Measurements from ENCODE around the gene SSBP2.

SSBP2 gene

DNA sequence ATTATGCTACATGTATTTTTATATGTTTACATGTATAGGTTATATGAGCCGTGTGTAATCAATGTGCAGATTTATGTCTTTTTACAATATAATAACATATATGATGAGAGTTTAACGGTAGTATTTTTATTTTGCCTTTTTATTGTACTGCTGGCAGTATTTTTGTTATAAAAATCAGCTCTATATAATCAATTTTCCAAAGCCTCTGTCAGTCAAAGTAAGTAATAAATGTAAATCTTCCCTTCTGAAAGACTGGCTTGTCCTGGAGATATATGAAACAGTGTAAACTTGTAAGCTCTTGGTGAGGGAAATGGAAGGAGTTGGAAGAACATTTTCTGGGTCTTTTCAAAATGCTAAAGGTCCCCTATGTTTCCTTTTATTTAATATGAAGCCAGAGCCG, 173.8 kb downstream of the SSBP2 start:
- DNase-seq, result no peak

DNA sequence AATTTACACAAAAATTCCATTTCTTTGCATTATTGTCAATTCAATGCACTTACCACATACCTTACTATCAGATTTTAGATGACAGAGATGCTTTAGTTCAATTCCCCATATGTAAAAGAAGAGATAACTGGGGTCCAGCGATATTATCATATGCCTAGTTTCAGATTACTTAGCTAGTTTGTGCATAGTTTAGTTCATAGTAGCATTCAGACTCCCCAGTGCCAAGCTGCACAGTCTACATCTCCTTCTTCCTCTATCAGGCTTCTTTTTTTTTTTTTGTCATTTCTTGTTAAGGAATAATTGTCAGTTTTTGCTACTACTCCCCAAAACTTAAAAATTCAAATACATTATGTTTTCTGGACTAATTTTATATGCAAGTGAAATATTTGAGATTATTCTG, 175.0 kb downstream of the SSBP2 start:
- no peak for DNase-seq

DNA sequence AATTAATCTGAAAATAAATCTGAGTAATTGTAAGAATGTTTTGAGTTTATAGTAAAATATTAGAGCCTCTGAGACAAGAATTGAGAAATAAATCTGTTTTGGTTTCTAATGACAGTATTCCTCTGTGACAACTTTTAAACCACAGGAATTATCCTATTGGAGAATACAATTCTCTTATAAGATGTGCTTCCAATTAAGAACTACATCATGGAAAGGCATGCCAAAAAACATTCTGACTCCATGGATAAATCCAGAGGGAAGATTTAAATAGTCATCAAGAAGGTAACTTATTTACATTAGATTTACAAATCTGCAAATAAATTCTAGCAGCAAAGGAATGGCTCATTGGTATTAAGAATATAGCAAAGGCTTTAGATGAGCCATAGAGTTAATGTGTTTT, 178.7 kb downstream of the SSBP2 start:
- DNase-seq, result no peak

DNA sequence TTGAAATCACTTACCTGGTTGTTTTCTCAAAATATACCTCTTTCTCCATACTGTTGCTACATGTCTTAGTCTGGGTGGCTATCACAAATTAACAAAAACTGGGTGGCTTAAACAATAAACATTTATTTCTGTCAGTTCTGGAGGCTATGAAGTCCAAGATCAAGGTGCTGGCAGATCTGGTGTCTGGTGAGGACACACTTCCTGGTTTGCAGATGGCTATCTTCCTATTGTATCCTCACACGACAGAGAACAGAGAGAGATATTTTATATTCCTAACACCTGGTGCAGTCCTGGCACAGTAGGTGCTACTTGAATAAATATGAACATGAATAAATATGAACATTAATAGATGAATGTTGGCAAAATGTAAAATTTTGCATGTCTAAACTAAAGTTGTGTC, 192.7 kb downstream of the SSBP2 start:
- DNase-seq, result no peak

DNA sequence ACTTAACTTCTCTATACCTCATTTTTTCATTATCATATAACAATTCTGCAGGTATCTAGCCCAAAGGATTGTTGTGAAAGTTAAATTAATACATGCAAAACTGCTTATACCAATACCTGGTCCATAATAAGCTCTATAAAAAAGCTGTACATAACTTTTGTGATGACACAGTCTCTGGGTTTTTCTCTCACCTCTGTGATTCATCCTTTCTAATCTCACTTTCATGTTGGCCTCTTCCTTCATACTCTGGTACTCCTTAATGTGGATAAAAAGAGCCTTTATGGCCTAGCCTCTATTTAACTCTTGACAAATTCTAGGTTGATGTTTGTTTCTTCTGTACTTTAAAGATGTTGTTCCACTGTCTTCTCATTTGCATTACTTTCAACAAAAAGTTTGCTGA, 194.1 kb downstream of the SSBP2 start:
- no peak for DNase-seq

DNA sequence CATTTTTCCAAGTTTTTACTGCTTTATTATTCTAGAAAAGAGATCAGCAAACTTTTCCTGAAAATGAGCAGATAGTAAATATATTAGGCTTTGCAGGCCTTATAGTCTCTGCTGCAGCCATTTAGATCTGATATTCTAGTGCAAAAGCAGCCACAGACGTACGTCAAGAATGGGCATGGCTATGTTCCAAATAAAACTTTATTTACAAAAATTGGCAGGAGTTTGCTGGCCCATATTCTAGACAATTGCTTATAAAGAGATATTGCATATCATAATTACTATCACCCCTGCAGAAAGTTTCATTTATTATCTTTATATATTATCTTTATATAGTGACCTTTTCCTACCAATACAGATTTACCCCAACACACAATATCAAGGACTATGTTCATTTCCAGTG, 195.0 kb downstream of the SSBP2 start:
- DNase-seq, result no peak

DNA sequence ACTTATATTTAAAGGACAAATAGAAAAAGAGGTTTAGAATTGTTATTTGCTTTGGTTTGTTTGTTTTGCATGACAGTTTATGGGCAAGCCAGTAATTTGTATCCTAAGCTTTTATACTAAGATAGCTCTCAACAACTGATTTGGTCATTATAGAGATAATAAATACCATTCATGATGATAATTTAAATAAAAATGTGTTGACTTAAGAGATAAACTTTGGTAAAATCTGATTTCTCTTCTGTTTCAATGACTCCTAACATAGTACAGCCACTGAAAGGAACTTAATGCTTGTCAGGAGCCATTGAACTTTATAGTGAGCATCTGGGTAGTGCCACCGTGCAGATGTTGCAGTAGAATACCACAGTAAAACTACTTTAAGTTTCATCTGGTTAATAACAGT, 196.2 kb downstream of the SSBP2 start:
- DNase-seq, result no peak

DNA sequence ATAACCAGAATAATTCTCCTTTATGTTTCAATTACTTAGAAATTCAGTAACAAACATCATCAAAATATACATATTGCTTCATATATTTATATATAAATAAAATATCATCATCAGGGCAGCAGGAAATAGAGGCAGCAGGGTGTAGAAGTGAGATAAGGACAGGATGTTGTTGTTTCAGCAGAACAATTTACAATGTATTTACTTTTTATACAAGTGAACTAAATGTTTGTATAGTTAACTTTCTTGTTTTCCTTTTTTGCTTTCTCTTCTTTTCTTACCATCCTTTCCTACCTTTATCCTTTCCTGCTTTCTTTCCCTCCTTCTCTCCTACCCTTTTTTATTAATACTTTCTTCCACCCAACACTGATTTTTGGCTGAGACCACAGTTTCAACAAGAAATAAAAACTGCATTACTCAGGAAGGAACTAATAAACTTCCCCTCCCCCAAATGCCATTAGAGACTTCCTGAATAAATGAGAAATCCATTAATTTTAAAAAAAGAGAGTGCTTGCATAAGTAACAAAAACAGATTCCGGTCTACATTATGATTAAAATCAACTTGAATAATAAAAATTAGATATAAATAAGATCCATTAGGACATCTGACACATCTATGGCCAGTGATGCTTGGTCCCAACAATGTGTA, 197.2 kb downstream of the SSBP2 start:
- no peak for DNase-seq

DNA sequence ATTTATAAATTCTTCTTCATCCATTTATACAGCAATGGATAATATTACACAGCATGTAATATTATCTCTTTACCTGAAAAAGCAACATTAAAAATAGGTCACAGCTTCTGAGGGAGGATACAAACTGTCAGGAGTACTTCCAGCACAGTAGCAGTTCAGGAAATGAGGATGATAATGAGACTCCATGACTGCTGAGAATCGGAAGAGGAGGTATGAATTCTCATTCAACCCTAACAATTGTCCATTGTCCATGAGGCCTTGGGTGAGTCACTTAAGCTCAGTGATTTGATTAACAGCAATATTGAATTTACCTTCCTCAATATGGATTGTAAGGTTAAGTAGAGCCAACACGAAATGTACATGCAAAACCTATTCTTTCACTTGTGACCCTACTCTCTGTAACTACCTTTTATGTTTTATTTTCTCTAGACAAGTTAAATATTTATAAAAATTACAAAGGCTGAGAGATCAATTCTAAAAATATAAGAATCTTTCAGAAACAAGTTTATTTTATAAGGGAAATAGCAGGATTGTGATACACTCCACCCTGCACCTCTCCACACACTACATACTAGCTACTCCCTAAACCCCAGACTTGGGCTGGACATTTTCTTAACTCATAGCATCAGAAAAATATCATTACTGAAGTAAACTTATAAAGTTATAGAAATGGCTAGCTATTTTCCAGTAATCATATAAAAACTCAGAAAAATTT, 197.9 kb downstream of the SSBP2 start:
- no peak for DNase-seq

DNA sequence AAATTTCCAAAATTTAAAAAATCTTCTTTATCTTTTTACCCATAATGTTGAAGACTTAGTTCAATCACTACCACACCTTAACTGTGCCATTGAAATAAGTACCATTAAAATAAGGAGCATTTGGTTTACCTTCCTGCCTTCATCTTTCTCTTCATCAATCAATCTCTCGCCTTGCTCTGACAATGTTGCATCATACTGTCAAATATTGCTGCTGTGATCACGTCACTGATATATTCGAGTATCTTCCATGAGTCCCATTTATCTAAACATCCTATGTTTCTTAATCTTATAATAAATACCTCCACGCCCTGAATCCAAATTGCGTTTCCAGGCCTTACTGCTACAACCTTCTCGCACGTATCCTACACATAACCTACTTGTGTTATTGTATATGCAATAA, 201.8 kb downstream of the SSBP2 start:
- DNase-seq, result no peak

DNA sequence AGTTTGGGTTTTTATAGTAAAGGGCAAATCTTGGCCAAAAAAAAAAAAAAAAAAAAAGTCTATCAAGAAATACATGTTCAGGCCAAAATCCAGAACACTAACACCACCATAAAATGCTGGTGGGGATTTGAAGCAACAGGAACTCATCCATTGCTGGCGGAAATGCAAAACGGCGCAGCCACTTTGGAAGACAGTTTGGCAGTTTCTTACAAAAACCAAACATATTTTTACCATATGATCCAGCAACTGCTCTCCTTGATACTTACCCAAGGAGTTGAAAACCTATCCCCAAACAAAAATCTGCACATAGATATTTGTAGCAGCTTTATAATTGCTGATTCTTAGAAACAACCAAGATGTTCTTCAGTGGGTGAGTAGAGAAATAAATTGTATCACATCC, 203.9 kb downstream of the SSBP2 start:
- DNase-seq, result no peak

DNA sequence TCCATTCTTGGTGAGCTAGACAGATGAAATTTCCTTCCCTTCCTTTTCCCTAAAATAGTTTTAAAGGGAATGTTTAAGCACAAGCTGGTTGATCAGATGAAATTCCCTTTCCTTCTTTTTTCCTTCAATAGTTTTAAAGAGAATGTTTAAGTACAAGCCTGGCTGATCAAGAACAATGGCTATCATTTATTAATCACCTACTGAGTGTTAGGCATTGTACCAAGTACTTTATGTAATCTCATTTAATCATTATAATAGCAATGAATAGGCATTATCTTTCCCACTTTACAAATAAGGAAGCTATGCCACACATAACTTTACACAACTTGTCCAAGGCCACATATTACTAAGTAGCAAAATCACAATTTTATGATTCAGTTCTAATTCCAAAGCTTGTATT, 205.0 kb downstream of the SSBP2 start:
- no peak for DNase-seq

DNA sequence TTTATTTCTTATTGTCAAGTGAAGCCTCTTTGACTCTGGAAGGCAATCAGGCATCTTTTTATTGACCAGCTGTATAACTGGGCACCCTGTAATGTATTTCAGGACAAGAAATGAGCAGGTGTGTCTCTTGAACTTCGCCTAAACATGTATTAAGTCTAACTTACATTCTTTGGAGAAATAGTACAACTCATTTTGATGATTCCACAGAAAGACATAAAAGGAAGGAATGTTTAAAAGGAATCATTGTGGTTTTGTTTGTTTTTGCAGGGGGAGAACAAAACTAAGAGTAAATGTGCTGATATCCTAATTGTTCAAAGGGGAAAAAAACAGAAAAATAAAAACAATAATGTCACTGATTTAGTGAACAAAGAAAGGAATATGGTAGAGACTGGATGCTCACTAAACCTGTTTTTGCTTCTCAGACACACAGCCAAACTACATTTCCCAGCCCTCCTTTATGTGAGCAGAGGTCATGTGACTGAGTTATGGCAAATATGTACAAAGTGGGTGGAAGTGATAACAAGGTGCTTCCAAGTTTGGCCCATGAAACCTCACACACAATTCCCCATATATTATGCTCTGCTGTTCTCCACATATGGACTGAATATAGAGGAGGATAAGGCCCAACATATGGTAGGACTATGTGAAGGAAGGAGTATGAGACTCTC, 206.4 kb downstream of the SSBP2 start:
- DNase-seq, result no peak

DNA sequence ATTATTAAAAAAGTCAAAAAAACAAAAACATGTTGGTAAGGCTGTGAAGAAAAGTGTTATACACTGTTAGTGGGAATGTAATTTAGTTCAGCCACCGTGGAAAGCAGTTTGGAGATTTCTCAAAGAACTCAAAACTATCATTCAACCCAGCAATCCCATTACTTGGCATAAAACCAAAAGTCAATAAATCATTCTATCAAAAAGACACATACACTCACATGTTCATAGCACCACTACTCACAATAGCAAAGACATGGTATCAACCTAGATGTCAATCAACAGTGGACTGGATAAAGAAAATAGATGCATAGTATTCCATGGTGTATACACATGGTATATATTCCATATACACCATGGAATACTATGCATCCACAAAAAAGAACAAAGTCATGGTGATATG, 208.7 kb downstream of the SSBP2 start:
- no peak for DNase-seq

DNA sequence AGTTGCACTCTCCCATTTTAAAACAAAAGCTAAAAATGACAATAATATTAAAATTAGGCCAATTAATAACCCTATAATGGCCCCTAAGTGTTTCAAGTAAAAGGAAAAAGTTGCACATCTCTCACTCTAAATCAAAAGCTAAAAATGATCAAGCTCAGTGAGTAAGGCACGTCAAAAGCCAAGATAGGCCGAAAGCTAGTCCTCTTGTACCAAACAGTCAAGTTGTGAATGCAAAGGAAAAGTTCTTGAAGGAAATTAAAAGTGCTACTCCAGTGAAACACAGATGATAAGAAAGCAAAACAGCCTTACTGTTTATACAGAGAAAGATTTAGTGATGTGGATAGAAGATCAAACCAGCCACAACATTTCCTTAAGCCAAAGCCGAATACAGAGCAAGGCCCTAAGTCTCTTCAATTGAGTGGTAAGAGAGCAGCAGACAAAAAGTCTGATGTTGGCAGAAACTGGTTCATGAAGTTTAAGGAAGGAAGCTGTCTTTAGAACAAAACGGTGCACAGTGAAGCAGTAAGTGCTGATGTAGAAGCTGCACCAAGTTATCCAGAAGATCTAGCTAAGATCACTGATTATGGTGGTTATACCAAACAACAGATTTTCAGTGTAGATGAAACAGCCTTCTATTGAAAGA, 212.9 kb downstream of the SSBP2 start:
- no peak for DNase-seq

DNA sequence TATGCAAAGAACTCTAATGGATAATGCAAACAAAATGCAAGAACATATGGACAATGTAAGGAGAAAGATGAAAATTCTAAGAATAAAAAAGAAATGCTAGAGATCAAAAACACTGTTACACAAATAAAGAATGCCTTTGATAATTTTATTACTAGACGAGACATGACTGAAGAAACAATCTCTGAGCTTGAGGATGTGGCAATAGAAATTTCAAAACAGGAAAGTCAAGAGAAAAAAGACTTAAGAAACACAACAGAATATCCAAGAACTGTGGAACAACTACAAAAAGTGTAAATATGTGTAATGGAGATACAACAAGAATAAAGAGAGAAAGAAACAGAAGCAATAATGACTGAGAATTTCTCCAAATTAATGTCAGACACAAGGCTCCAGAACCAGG, 216.5 kb downstream of the SSBP2 start:
- no peak for DNase-seq

DNA sequence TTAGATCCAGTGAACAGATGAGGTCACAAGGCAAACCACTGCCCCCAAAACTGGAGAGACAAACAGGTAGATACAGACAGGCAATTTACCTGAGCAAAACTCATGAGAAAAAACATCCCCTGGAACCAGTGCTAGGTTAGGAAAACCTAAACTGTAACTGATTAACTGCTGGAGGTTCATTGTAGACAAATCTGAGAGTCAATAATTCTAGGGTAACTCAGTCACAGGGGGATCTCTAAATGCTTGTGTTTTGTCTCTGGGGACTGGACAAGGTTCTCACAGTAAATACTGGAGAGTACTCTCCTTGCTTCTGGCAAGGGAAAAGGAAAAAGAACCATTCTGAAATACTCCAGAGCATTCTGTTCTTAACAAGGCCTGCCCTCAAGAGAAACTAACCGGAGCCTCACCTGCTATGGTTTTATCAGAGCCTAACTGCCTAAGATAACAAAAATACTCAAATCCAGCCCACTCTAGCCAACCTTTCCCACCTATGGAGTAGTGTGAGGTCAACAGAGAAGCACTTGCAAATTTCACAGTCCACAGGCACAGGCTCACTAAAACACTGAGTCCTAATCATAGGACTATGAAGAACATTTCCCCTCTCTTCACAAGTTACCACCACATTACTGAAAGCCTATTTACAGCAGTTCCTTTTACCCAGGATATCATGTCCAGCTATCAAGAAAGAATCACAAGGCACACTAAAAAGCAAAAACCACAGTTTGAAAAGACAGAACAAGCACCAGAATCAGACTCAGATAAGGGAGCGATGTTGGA, 217.1 kb downstream of the SSBP2 start:
- DNase-seq, result no peak

DNA sequence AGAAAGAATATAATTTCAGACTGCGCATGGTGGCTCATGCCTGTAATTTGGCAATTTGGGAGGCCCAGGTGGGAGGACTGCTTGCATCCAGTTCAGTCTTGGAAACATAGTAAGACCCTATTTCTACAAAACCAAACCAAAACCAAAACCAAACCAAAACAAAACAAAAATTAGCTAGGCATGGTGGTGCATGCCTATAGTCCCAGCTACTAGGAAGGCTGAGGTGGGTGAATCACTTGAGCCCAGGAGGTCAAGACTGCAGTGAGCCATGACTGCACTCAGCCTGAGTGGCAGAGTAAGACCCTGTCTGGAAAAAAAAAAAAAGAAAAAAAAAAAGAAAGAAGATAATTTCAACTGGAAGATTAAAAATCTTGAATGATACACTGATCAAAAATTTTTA, 220.0 kb downstream of the SSBP2 start:
- no peak for DNase-seq

DNA sequence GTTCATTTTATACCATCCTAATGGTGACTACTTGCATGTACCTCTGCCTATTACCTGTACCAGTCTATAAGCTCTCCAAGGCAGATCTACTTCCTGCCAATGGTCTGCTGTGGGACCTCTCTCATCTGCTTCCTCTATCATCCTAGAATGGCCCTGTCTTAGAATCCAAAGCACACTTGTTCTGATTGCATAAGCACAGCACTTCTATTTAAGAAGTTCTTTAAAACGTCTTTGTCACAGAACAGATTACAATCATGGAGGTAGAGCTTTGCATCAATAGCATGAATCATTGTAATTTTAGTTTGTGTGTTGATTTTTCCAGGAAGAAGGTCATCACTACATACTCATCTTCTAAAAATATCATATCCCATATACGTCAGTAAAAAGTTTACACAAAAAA, 225.2 kb downstream of the SSBP2 start:
- no peak for DNase-seq

DNA sequence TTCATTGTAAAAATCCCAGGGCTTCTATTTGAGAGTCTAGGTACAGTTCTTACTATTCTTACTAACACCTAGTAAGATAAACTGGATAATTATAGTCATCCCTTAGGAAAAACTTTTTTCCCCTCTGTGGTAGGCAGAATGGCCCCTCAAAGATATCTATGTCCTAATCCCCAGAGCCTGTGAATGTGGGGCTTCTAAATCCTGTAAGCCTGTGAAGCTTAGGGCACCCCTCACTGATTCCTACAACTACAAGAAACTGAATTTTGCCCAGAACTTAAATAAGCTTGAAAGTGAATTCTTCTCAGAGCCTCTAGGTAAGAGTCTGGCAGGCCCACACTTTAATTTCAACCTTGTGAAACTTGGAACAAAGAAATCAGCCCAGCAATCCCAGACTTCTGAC, 226.9 kb downstream of the SSBP2 start:
- DNase-seq, result no peak

DNA sequence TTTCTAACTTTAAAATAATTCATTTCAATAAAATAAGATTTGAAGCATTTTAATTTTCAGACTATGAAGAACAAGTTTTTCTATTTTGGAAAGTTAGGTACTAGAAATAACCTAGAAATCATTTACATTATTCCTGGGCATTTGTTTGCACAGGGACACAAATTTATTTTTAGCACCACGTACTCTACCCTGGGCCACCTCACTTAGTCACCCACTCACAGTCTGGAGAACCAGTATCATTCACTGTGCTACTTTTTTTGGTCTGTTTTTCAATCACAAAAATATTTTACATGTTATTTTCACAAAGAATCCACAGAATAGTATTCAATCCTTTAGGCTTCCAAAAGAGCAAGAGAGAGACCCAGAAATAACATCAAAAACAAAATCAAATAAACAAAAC, 228.3 kb downstream of the SSBP2 start:
- DNase-seq, result no peak

DNA sequence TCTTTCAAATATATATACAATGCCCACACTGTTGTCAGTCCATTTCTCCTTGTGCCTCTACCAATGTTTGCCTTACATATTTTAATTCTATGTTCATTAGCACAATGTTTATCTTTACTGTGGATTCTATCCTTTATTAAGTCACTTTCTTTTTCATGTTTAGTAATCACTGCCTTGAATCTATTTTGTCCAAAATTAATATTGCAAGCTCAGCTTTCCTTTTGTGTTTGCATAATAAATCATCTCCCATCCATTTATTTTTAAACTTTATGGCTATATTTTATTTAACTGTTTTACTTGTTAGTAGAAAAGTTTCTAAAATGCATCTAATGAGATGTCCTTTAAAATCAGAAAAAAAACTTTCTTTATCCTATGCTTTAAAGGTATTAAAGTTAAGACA, 230.1 kb downstream of the SSBP2 start:
- DNase-seq, result no peak

DNA sequence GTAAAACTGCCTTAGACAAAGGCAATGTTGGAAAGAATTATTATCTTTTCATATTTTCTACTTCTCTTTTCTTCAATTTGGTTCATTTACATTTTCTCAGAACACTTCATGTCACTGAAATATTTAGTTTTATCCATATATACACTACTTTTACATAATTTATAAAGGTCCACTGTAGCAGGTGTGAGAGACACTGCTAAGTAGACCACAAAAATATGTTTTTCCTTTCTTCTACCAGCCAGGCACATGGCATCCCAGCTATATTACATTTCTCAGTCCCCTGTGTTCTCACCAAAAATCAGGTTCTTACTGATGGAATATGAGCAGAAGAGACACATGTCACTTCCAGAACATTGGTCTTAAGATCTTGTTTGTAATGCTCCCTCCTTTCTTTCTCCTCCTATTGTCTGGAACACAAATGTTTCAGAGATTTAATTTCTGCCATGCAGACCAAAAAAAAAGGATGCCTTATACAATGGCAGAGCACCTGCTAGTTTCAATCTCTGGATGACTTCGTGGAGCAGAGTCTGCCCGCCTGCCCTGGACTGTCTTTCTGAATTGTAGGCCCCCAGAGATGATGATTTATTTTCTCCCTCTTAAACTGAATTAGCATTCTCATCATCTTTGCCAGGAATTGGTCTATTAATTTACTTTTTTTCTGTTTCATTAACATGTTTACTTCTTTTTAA, 231.5 kb downstream of the SSBP2 start:
- DNase-seq, result no peak
